ENCODE results near the gene RXRG. TPM values are rescaled to one million over a fixed set of nuclear protein-coding genes. Genes with fewer than 3 reads are reported as not detected.
A peak's percentile ranks its signal among the peaks of the same experiment; 100 is the strongest.

The RXRG gene
- total RNA-seq, 1 donor from 2014 or later, result 9.1 TPM

GRCh38 chr1:165402517-165403111 is 42.3 kb downstream of the RXRG start:
- H3K27ac ChIP-seq, result no peak overlapping the region
- no peak for ATAC-seq
- no peak overlapping the region for H3K4me3 ChIP-seq

GRCh38 chr1:165397944-165398343 is 47.0 kb downstream of the RXRG start:
- H3K27ac ChIP-seq, result no peak overlapping the region
- intact Hi-C loops (cut with DNase I), result no loop called here
- ATAC-seq (peak; percentile 18), DNase-seq (no peak)
- peaks cover 7% of the 10 kb centered on the region for H3K4me1 ChIP-seq
- no peaks in the 10 kb centered on the region for H3K27me3 ChIP-seq
- no peaks in the 10 kb centered on the region for H3K9me3 ChIP-seq
- no peak for TF ChIP-seq CTCF (IDR thresholded peaks at IDR 0.05)
- H3K36me3 ChIP-seq, result no peaks in the 10 kb centered on the region
- no peak overlapping the region for H3K4me3 ChIP-seq

More at GRCh38 chr1:165402517-165403111, 42.3 kb downstream of the RXRG start:
- no peak for DNase-seq
- H3K27me3 ChIP-seq, result no peaks in the 10 kb centered on the region
- intact Hi-C loops (cut with DNase I), result loop anchor here (5.0 kb wide), 1 partner anchor 185 kb away; no protein-coding TSS in a partner anchor
- H3K9me3 ChIP-seq, result no peaks in the 10 kb centered on the region
- TF ChIP-seq CTCF (IDR thresholded peaks at IDR 0.05), result no peak
- H3K36me3 ChIP-seq, result no peaks in the 10 kb centered on the region
- H3K4me1 ChIP-seq, result no peaks in the 10 kb centered on the region

- Histone ChIP-seq H3K4me1 (peaks cover 7% of the 10 kb centered on the region), H3K27me3 (no peaks in the 10 kb centered on the region), H3K4me3 (no peak overlapping the region), H3K36me3 (no peaks in the 10 kb centered on the region), H3K9me3 (no peaks in the 10 kb centered on the region), H3K27ac (no peak overlapping the region)
- ATAC-seq (no peak), DNase-seq (no peak)
- TF ChIP-seq CTCF (IDR thresholded peaks at IDR 0.05), result no peak
- intact Hi-C loops (cut with DNase I), result no loop called here
Measured at GRCh38 chr1:165395901-165396300, 49.0 kb downstream of the RXRG start.

GRCh38 chr1:165395478-165395877 is 49.4 kb downstream of the RXRG start:
- ATAC-seq, result no peak
- no peak for TF ChIP-seq CTCF (IDR thresholded peaks at IDR 0.05)
- H3K27ac ChIP-seq, result no peak overlapping the region

GRCh38 chr1:165392634-165393571 is 52.0 kb downstream of the RXRG start:
- Histone ChIP-seq H3K4me1 (peaks cover 7% of the 10 kb centered on the region), H3K4me3 (peak overlapping the region; percentile 23), H3K9me3 (no peaks in the 10 kb centered on the region), H3K27me3 (peaks cover 10% of the 10 kb centered on the region), H3K36me3 (no peaks in the 10 kb centered on the region), H3K27ac (no peak overlapping the region)
- peak; percentile 98 for TF ChIP-seq CTCF (IDR thresholded peaks at IDR 0.05)
- DNase-seq (peak; percentile 92), ATAC-seq (peak; percentile 99)
- intact Hi-C loops (cut with DNase I), result loop anchor here (5.0 kb wide), 1 partner anchor 199 kb away; no protein-coding TSS in a partner anchor

More at GRCh38 chr1:165395478-165395877, 49.4 kb downstream of the RXRG start:
- Histone ChIP-seq H3K4me3 (no peak overlapping the region), H3K36me3 (no peaks in the 10 kb centered on the region), H3K27me3 (no peaks in the 10 kb centered on the region), H3K4me1 (peaks cover 7% of the 10 kb centered on the region), H3K9me3 (no peaks in the 10 kb centered on the region)
- no peak for DNase-seq
- intact Hi-C loops (cut with DNase I), result no loop called here

Data from upper lobe of right lung (tissue), 1 donor.